GM12875 (cell line): ENCODE measurements around the gene FZR1.

ENCODE experiments used
- H3K4me3 ChIP-seq: one replicate; pipeline ENCODE4 v1.5.1; 2011; ENCODE audit warnings: low read depth, low read length, control low read depth
- CTCF ChIP-seq: IDR thresholded peaks from 2 replicates; pipeline ENCODE4 v1.5.1; 2011; ENCODE audit warnings: low read depth, mild to moderate bottlenecking, control low read depth, inconsistent platforms, low read length, moderate library complexity, borderline replicate concordance; ENCODE audit not compliant: insufficient read depth

FZR1 gene

DNA sequence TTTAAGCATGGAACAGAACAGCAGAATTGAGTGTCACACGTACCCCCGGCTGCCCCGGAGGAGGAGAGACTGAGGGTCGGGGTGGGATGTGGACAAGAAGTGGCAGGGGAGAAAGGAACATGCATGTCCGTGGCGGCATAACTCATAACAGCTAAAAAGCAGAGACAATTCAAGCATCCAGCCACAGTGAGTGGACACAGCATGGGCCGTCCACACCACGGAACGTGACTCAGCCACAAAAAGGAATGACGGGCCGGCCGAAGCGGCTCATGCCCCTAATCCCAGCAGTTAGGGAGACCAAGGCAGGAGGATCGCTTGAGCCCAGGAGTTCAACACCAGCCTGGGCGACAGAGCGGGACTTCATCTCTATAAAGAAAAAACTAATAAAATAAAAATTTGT is 13.2 kb upstream of the FZR1 start:
- H3K4me3 ChIP-seq = no peak overlapping the region
- TF ChIP-seq CTCF = no peak

- no peak for TF ChIP-seq CTCF
- no peak overlapping the region for H3K4me3 ChIP-seq
These were observed 12.5 kb upstream of the FZR1 start for GRCh38 chr19:3493651-3494050.

DNA sequence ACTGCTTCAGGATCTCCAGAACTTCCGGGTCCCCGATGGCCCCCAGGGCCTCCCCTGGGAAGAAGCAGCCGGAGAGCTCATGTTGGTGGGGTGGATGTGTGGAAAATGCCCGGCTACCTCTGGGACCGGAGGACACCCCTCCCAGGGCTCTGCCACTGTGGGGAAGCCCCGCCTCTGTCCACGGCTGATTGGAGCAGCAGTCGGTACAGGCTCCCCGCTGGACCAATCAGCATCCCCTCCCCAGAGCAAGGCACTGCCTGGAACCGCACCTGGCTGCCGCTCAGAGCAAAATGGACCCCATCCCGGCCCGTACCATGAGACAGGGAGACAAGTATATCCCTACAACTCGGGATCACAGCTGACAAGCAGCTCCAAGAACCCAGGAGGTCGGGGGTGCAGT is 12.1 kb upstream of the FZR1 start:
- no peak for TF ChIP-seq CTCF
- no peak overlapping the region for H3K4me3 ChIP-seq

DNA sequence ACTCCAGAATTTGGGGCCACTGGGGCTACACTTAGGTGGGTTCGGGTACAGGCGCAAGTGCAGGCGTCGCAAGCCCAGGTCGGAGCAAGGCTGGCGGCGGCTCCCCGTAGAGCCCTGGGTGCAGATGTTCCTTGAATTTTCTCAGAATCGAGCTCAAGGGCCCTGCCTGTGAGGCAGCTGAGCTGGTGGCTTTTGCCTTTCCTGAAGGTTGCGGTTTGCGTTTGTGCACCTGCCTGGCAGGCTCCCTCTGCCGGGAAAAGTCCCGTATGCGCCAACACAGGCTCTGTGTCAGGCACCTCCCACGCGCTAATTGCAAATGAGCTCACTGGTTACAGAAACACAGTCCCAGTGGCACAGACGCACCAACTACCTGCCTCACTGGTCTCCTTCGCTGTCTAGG is 11.6 kb upstream of the FZR1 start:
- TF ChIP-seq CTCF = no peak
- H3K4me3 ChIP-seq = no peak overlapping the region

GRCh38 chr19:3496392-3497273 is 9.5 kb upstream of the FZR1 start:
- no peak overlapping the region for H3K4me3 ChIP-seq

GRCh38 chr19:3497757-3498520 is 8.2 kb upstream of the FZR1 start:
- no peak for TF ChIP-seq CTCF
- H3K4me3 ChIP-seq = no peak overlapping the region

More at GRCh38 chr19:3496392-3497273, 9.5 kb upstream of the FZR1 start:
- no peak for TF ChIP-seq CTCF
